Stomach (tissue), 4 donors: ENCODE measurements around the gene OGN.
"Not testable (repeated sequence)": the region's sequence is repeated elsewhere in the genome, so short reads cannot be mapped to it uniquely, and the experiment has no call there.

ENCODE experiments used
- POLR2A ChIP-seq, 4 donors: fragments of 450-650 bp; IDR thresholded peaks; one replicate each; pipeline ENCODE4 v1.6.1; 2016; ENCODE audit warnings: antibody characterized with exemption in 4 of 4, control low read depth in 2 of 4, mild to moderate bottlenecking in 1 of 4, moderate library complexity in 1 of 4
- TF ChIP-seq, protein P1 (sequence below), 7 experiments: fragments of 450-650 bp in 4 of 7; fragments of 200-600 bp in 3 of 7; sonication (generic) in 3 of 7; IDR thresholded peaks; one replicate each; pipeline ENCODE4 v1.5.1; 2016 to 2019; ENCODE audit warnings: antibody characterized with exemption in 7 of 7, control low read depth in 2 of 7, mild to moderate bottlenecking in 1 of 7

DNA sequence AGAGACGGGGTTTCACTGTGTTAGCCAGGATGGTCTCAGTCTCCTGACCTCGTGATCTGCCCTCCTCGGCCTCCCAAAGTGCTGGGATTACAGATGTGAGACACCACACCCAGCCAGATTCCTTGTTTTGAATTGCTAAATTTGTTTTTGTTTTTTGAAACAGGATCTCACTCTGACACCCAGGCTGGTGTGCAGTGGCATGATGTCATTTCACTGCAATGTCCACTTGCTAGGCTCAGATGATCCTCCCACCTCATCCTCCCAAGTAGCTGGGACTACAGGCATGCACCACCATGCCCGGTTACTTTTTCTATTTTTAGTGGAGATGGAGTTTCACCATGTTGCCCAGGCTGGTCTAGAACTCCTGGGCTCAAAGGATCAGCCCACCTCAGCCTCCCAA is 6.8 kb upstream of the OGN start:
- TF ChIP-seq, protein P1, sequence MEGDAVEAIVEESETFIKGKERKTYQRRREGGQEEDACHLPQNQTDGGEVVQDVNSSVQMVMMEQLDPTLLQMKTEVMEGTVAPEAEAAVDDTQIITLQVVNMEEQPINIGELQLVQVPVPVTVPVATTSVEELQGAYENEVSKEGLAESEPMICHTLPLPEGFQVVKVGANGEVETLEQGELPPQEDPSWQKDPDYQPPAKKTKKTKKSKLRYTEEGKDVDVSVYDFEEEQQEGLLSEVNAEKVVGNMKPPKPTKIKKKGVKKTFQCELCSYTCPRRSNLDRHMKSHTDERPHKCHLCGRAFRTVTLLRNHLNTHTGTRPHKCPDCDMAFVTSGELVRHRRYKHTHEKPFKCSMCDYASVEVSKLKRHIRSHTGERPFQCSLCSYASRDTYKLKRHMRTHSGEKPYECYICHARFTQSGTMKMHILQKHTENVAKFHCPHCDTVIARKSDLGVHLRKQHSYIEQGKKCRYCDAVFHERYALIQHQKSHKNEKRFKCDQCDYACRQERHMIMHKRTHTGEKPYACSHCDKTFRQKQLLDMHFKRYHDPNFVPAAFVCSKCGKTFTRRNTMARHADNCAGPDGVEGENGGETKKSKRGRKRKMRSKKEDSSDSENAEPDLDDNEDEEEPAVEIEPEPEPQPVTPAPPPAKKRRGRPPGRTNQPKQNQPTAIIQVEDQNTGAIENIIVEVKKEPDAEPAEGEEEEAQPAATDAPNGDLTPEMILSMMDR (IDR thresholded peaks at IDR 0.05) = not testable (repeated sequence)
- TF ChIP-seq POLR2A (IDR thresholded peaks at IDR 0.05) = not testable (repeated sequence)
